ENCODE data around the gene NOP53. TPM values are rescaled to one million over a fixed set of nuclear protein-coding genes. Genes with fewer than 3 reads are reported as not detected.

Gene NOP53
- total and polyA plus RNA-seq, 4 donors = 146 to 498 (median 193) TPM

GRCh38 chr19:47735131-47735530, 10.2 kb upstream of the NOP53 start:
- DNase-seq = no peak
- Histone ChIP-seq H3K9me3 (ENCODE audit: control insufficient read depth in 4 of 4, insufficient read depth in 3 of 4, low read length in 3 of 4) (peaks cover 0 to 2% (median 0%) of the 10 kb centered on the region in 4 donors), H3K36me3 (ENCODE audit: control insufficient read depth in 4 of 4, insufficient read depth in 4 of 4, low read length in 4 of 4) (peaks cover 0 to 33% (median 21%) of the 10 kb centered on the region in 4 donors), H3K27ac (ENCODE audit: low read depth in 1 of 2, low read length in 1 of 2) (no peak overlapping the region), H3K9ac (ENCODE audit: insufficient read depth in 1 of 2, low read length in 2 of 2) (no peak overlapping the region), H3K4me3 (no peak overlapping the region), H3K4me1 (ENCODE audit: control insufficient read depth in 5 of 5, insufficient read depth in 5 of 5, low read length in 5 of 5) (no peaks in the 10 kb centered on the region), H3K27me3 (ENCODE audit: control insufficient read depth in 3 of 3, insufficient read depth in 3 of 3, low read length in 2 of 3) (no peaks in the 10 kb centered on the region)
- 77 to 88% methylated on average over 4 of the region's 4 CpGs for WGBS, 2 donors
- ATAC-seq (ENCODE audit: insufficient read depth, low FRiP score) = no peak
- TF ChIP-seq, protein P1, sequence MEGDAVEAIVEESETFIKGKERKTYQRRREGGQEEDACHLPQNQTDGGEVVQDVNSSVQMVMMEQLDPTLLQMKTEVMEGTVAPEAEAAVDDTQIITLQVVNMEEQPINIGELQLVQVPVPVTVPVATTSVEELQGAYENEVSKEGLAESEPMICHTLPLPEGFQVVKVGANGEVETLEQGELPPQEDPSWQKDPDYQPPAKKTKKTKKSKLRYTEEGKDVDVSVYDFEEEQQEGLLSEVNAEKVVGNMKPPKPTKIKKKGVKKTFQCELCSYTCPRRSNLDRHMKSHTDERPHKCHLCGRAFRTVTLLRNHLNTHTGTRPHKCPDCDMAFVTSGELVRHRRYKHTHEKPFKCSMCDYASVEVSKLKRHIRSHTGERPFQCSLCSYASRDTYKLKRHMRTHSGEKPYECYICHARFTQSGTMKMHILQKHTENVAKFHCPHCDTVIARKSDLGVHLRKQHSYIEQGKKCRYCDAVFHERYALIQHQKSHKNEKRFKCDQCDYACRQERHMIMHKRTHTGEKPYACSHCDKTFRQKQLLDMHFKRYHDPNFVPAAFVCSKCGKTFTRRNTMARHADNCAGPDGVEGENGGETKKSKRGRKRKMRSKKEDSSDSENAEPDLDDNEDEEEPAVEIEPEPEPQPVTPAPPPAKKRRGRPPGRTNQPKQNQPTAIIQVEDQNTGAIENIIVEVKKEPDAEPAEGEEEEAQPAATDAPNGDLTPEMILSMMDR (IDR thresholded peaks at IDR 0.05; ENCODE audit: control extremely low read depth, extremely low read depth) = no peak

- no peak for ATAC-seq (ENCODE audit: insufficient read depth, low FRiP score)
- H3K27ac ChIP-seq (ENCODE audit: low read depth in 1 of 2, low read length in 1 of 2) = peak overlapping the region in 1 of 2 donors; percentile 26
- DNase-seq = no peak
- H3K36me3 ChIP-seq (ENCODE audit: control insufficient read depth in 4 of 4, insufficient read depth in 4 of 4, low read length in 4 of 4) = peaks cover 0 to 34% (median 19%) of the 10 kb centered on the region in 4 donors
- TF ChIP-seq, protein P1 (IDR thresholded peaks at IDR 0.05; ENCODE audit: control extremely low read depth, extremely low read depth) = no peak
- H3K4me1 ChIP-seq (ENCODE audit: control insufficient read depth in 5 of 5, insufficient read depth in 5 of 5, low read length in 5 of 5) = peaks cover 4 to 23% (median 9%) of the 10 kb centered on the region in 5 donors
- no peak overlapping the region for H3K4me3 ChIP-seq
- H3K9me3 ChIP-seq (ENCODE audit: control insufficient read depth in 4 of 4, insufficient read depth in 3 of 4, low read length in 3 of 4) = peaks cover 0 to 4% (median 0%) of the 10 kb centered on the region in 4 donors
- H3K27me3 ChIP-seq (ENCODE audit: control insufficient read depth in 3 of 3, insufficient read depth in 3 of 3, low read length in 2 of 3) = no peaks in the 10 kb centered on the region
- no peak overlapping the region for H3K9ac ChIP-seq (ENCODE audit: insufficient read depth in 1 of 2, low read length in 2 of 2)
- WGBS, 2 donors = 93% methylated on average over 48 of the region's 48 CpGs
Observed at GRCh38 chr19:47740866-47741519, 4.4 kb upstream of the NOP53 start.

GRCh38 chr19:47741544-47742140, 3.7 kb upstream of the NOP53 start:
- H3K9me3 ChIP-seq (ENCODE audit: control insufficient read depth in 4 of 4, insufficient read depth in 3 of 4, low read length in 3 of 4) = peaks cover 0 to 4% (median 0%) of the 10 kb centered on the region in 4 donors
- no peak overlapping the region for H3K4me3 ChIP-seq
- no peak for ATAC-seq (ENCODE audit: insufficient read depth, low FRiP score)
- TF ChIP-seq, protein P1 (IDR thresholded peaks at IDR 0.05; ENCODE audit: control extremely low read depth, extremely low read depth) = no peak
- H3K27me3 ChIP-seq (ENCODE audit: control insufficient read depth in 3 of 3, insufficient read depth in 3 of 3, low read length in 2 of 3) = no peaks in the 10 kb centered on the region
- 72 to 77% methylated on average over 15 of the region's 15 CpGs for WGBS, 2 donors
- H3K9ac ChIP-seq (ENCODE audit: insufficient read depth in 1 of 2, low read length in 2 of 2) = no peak overlapping the region
- no peak for DNase-seq
- peak overlapping the region; percentile 55 to 70 for H3K27ac ChIP-seq (ENCODE audit: low read depth in 1 of 2, low read length in 1 of 2)
- peaks cover 5 to 23% (median 9%) of the 10 kb centered on the region in 5 donors for H3K4me1 ChIP-seq (ENCODE audit: control insufficient read depth in 5 of 5, insufficient read depth in 5 of 5, low read length in 5 of 5)
- H3K36me3 ChIP-seq (ENCODE audit: control insufficient read depth in 4 of 4, insufficient read depth in 4 of 4, low read length in 4 of 4) = peaks cover 0 to 29% (median 13%) of the 10 kb centered on the region in 4 donors

All from lung (tissue), 12 donors.